ENCODE data around the gene OS9.
"Not testable (repeated sequence)": the region's sequence is repeated elsewhere in the genome, so short reads cannot be mapped to it uniquely, and the experiment has no call there.

Gene OS9

GRCh38 chr12:57721846-57722608 lies 28.1 kb downstream of the OS9 start:
- H3K27ac ChIP-seq (ENCODE audit: low read length, poor library complexity, severe bottlenecking); H2AK5ac ChIP-seq (ENCODE audit: low read length, severe bottlenecking); DNase-seq; H3K4ac ChIP-seq (ENCODE audit: low read depth in 1 of 2, low read length in 2 of 2); H3K9me3 ChIP-seq (ENCODE audit: control insufficient read depth, low read length); H3K4me2 ChIP-seq (ENCODE audit: low read length, poor library complexity, severe bottlenecking); H3K23ac ChIP-seq (ENCODE audit: low read length in 2 of 2); H2BK120ac ChIP-seq (ENCODE audit: low read depth, low read length); H4K91ac ChIP-seq (ENCODE audit: low read length); H4K8ac ChIP-seq (ENCODE audit: low read length); H2BK5ac ChIP-seq (ENCODE audit: low read depth, low read length, poor library complexity, severe bottlenecking); H2BK12ac ChIP-seq (ENCODE audit: low read length in 2 of 2); H3K4me3 ChIP-seq (ENCODE audit: insufficient read depth in 1 of 2, low read depth in 1 of 2, low read length in 2 of 2); H3K14ac ChIP-seq (ENCODE audit: low read length in 2 of 2); H2AFZ ChIP-seq (ENCODE audit: low read depth, low read length); H3K18ac ChIP-seq (ENCODE audit: low read depth in 1 of 2, low read length in 2 of 2); H3K79me1 ChIP-seq (replicated peaks; ENCODE audit: low read length, poor library complexity, severe bottlenecking); H3K9ac ChIP-seq (ENCODE audit: low read length); H2BK15ac ChIP-seq (ENCODE audit: low read depth, poor library complexity, severe bottlenecking): not testable (repeated sequence)
- Histone ChIP-seq H3K27me3 (ENCODE audit: control insufficient read depth in 1 of 2, insufficient read depth in 1 of 2, low read length in 2 of 2) (peaks cover 15 to 27% of the 10 kb centered on the region in 2 experiments), H3K4me1 (ENCODE audit: control insufficient read depth, insufficient read depth, low read depth, low read length) (peaks cover 17% of the 10 kb centered on the region), H3K36me3 (ENCODE audit: control insufficient read depth in 1 of 2, insufficient read depth in 2 of 2, low read depth in 1 of 2, low read length in 2 of 2) (peaks cover 47 to 49% of the 10 kb centered on the region in 2 experiments)
- WGBS = 96% methylated on average over 16 of the region's 16 CpGs

- Histone ChIP-seq H3K79me1 (replicated peaks; ENCODE audit: low read length, poor library complexity, severe bottlenecking) (no peaks in the 10 kb centered on the region), H3K9ac (ENCODE audit: low read length) (no peak overlapping the region), H2AFZ (ENCODE audit: low read depth, low read length) (no peak overlapping the region), H3K4me2 (ENCODE audit: low read length, poor library complexity, severe bottlenecking) (no peak overlapping the region), H3K27ac (ENCODE audit: low read length, poor library complexity, severe bottlenecking) (no peak overlapping the region), H4K91ac (ENCODE audit: low read length) (peak overlapping the region; percentile 41), H3K9me3 (ENCODE audit: control insufficient read depth, low read length) (no peaks in the 10 kb centered on the region), H2BK120ac (ENCODE audit: low read depth, low read length) (no peak overlapping the region), H3K4me3 (ENCODE audit: insufficient read depth in 1 of 2, low read depth in 1 of 2, low read length in 2 of 2) (no peak overlapping the region), H2BK12ac (ENCODE audit: low read length in 2 of 2) (no peak overlapping the region), H3K4ac (ENCODE audit: low read depth in 1 of 2, low read length in 2 of 2) (no peak overlapping the region), H4K8ac (ENCODE audit: low read length) (no peak overlapping the region), H2BK5ac (ENCODE audit: low read depth, low read length, poor library complexity, severe bottlenecking) (no peak overlapping the region), H2AK5ac (ENCODE audit: low read length, severe bottlenecking) (no peak overlapping the region), H3K14ac (ENCODE audit: low read length in 2 of 2) (no peak overlapping the region), H3K18ac (ENCODE audit: low read depth in 1 of 2, low read length in 2 of 2) (no peak overlapping the region), H3K27me3 (ENCODE audit: control insufficient read depth in 1 of 2, insufficient read depth in 1 of 2, low read length in 2 of 2) (peaks cover 24 to 36% of the 10 kb centered on the region in 2 experiments), H2BK15ac (ENCODE audit: low read depth, poor library complexity, severe bottlenecking) (no peak overlapping the region), H3K36me3 (ENCODE audit: control insufficient read depth in 1 of 2, insufficient read depth in 2 of 2, low read depth in 1 of 2, low read length in 2 of 2) (peaks cover 40 to 43% of the 10 kb centered on the region in 2 experiments), H3K23ac (ENCODE audit: low read length in 2 of 2) (no peak overlapping the region), H3K4me1 (ENCODE audit: control insufficient read depth, insufficient read depth, low read depth, low read length) (peaks cover 21% of the 10 kb centered on the region)
- DNase-seq = no peak
- 54% methylated on average over 8 of the region's 11 CpGs for WGBS
These were observed 29.0 kb downstream of the OS9 start for GRCh38 chr12:57722716-57723629.

- H2BK120ac ChIP-seq (ENCODE audit: low read depth, low read length) = no peak overlapping the region
- no peak overlapping the region for H3K14ac ChIP-seq (ENCODE audit: low read length in 2 of 2)
- H3K23ac ChIP-seq (ENCODE audit: low read length in 2 of 2) = no peak overlapping the region
- H3K27ac ChIP-seq (ENCODE audit: low read length, poor library complexity, severe bottlenecking) = no peak overlapping the region
- no peaks in the 10 kb centered on the region for H3K9me3 ChIP-seq (ENCODE audit: control insufficient read depth, low read length)
- H3K36me3 ChIP-seq (ENCODE audit: control insufficient read depth in 1 of 2, insufficient read depth in 2 of 2, low read depth in 1 of 2, low read length in 2 of 2) = peaks cover 34 to 37% of the 10 kb centered on the region in 2 experiments
- peaks cover 31 to 43% of the 10 kb centered on the region in 2 experiments for H3K27me3 ChIP-seq (ENCODE audit: control insufficient read depth in 1 of 2, insufficient read depth in 1 of 2, low read length in 2 of 2)
- H2BK15ac ChIP-seq (ENCODE audit: low read depth, poor library complexity, severe bottlenecking) = no peak overlapping the region
- no peak overlapping the region for H3K9ac ChIP-seq (ENCODE audit: low read length)
- H2AK5ac ChIP-seq (ENCODE audit: low read length, severe bottlenecking) = no peak overlapping the region
- no peak overlapping the region for H2BK12ac ChIP-seq (ENCODE audit: low read length in 2 of 2)
- peaks cover 21% of the 10 kb centered on the region for H3K4me1 ChIP-seq (ENCODE audit: control insufficient read depth, insufficient read depth, low read depth, low read length)
- no peak overlapping the region for H2BK5ac ChIP-seq (ENCODE audit: low read depth, low read length, poor library complexity, severe bottlenecking)
- no peak overlapping the region for H2AFZ ChIP-seq (ENCODE audit: low read depth, low read length)
- H3K4ac ChIP-seq (ENCODE audit: low read depth in 1 of 2, low read length in 2 of 2) = no peak overlapping the region
- H3K18ac ChIP-seq (ENCODE audit: low read depth in 1 of 2, low read length in 2 of 2) = no peak overlapping the region
- WGBS = no CpG with 5 or more reads among the region's 2 CpGs
- H4K91ac ChIP-seq (ENCODE audit: low read length) = no peak overlapping the region
- no peak overlapping the region for H3K4me2 ChIP-seq (ENCODE audit: low read length, poor library complexity, severe bottlenecking)
- DNase-seq = no peak
- H3K4me3 ChIP-seq (ENCODE audit: insufficient read depth in 1 of 2, low read depth in 1 of 2, low read length in 2 of 2) = no peak overlapping the region
- H3K79me1 ChIP-seq (replicated peaks; ENCODE audit: low read length, poor library complexity, severe bottlenecking) = no peaks in the 10 kb centered on the region
- H4K8ac ChIP-seq (ENCODE audit: low read length) = no peak overlapping the region
These were observed 29.7 kb downstream of the OS9 start for GRCh38 chr12:57723630-57723962.
